GM18502 (cell line): ENCODE measurements around the gene CDH9.
"Not testable (repeated sequence)": the region's sequence is repeated elsewhere in the genome, so short reads cannot be mapped to it uniquely, and the experiment has no call there.

ENCODE experiments used
- ATAC-seq: cut with Tn5 transposase; IDR thresholded peaks from one replicate; pipeline ENCODE4 v1.9.1; 2021; ENCODE audit warnings: mild to moderate bottlenecking; ENCODE audit not compliant: unreplicated experiment, poor library complexity

CDH9 gene

DNA sequence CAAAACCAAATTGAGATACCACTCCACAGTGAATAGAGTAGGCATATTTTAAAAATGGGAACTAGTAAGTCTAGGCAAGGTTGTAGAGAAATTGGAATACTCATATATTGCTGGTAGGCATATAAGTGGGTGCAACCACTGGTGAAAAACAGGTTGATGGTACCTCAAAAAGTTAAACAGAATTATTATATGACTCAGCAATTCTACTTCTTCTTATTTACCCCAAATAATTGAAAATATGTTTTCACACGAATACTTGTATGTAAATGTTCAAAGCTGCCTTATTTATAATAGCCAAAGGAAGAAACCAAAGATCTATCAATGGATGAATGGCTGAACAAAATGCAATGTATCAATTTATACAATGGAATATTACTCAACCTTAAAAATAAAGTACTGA, 79.1 kb downstream of the CDH9 start:
- ATAC-seq: no peak

DNA sequence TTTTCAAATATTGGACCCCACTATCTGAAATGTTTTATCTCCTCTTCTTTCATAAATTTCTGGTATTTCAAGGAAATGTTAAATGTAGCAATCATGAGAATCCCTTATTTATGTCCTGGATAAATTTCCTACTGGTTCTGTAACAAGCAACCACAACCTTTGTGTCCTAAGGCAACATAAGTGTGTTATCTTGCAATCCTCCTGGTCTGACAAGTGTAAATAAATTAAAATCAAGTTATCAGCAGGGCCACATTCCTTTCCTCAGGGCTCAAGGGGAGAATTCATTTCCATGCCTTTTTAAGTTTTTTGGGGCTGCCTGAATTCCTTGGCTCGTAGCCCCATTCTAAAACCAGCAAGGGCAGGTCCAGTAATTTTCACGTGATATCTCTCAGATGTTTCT, 83.2 kb downstream of the CDH9 start:
- ATAC-seq: no peak

DNA sequence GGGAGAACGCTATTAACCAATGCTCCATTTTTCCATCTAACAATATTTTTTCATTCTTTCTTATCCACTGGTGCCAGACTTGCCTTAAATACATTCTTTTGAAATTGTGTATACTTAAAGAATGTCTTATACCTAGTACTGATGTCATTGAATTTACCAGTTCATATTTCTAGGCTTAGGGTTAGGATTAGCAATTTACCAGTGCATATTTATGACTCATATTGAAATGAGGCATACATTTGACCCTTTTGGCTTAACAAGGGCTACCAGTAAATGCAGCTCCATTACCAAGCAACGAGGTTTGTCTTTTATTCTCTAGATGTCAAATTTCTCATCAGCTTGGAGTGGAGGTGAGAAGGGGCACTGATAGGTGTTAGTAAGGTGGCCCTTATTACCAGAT, 89.5 kb downstream of the CDH9 start:
- ATAC-seq: no peak

DNA sequence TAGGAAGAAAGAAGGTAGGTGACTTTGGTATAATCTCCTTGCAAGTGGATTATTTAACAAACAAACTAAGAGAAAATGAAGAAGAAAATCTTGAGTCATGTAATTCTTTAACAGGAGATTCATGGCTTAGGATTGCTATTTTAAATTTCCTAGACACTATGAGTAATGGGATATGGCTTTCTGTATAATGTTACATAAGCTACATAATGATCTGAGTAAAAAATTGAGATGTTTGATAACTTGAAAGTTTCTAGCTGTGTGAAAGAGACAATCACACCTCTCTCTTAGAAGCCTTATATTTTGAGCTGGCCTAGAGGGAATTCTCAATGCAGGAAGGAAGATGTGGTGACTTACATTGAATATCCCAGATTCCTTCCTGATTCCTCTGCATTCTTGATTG, 92.5 kb downstream of the CDH9 start:
- ATAC-seq: no peak

DNA sequence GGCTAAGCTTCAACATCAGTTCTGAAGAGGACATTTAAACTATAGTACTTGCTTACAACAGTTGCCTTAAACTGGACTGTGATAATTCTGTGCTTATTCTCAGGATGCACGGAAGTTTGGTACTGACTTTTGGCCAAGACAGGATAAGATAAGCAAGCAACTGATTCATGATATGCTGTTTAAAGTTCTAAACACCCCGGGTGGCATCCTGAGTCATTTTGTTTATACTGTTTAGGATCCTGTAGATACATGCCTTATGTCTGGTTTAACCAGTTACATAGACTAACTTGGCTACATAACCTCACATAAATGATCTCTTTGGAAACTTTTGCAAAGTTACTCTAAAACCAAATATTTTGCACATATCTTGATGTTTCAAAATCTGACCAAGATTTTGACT, 95.9 kb downstream of the CDH9 start:
- ATAC-seq: no peak

DNA sequence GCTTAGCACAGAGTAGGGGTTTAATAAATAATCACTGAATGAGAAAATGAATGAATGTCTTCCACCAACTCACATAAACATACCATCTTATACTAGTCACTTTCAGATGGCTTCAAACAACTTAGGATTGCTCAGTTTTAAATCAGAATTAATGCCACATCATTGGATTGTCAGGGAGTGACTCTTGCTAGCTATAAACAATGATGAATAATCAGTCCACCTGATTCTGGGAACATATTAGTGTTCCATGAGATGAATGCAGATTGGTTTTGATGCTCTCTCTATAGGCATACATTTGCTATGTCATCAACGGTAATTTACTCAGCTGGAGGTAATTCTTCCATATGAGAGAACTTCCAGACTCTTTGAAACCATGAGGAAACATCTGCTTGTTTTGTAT, 97.4 kb downstream of the CDH9 start:
- no peak for ATAC-seq

DNA sequence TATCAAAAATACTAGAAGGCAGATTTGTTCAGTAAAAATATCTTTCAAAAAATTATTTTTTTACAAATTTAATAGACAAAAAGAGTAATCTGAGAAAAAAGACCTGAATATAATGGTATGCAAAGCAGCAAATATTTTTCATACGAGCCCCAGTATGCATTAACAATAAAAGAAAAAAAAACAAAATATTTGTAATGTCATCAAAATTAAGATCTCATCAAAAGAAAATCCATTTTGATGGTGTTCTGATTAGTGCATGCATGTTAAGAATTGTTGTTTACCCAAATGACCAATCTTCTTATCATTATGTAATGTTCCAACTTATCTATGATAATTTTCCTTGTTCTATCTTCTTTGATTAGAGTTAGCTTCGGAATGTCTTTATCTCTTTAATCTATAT, 106.1 kb downstream of the CDH9 start:
- no peak for ATAC-seq

DNA sequence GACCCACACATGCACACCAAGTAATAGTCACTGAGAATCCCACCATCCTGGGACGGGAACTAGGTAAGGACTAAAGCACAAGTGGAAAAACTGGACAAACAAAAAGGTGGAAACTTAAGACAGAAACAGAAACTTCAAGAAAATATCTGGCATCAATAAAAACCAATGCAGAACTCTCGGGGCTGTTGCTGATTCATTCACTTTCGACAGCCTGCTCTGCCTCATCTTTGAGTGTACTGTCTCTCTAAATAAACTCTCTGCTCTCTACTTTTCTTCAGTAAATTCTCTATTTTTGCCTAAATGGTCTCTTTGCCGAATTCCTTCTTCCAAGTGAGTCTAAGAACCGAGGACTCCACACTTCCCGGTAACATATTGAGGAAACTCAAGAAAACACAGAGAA, 116.9 kb downstream of the CDH9 start:
- ATAC-seq: no peak

DNA sequence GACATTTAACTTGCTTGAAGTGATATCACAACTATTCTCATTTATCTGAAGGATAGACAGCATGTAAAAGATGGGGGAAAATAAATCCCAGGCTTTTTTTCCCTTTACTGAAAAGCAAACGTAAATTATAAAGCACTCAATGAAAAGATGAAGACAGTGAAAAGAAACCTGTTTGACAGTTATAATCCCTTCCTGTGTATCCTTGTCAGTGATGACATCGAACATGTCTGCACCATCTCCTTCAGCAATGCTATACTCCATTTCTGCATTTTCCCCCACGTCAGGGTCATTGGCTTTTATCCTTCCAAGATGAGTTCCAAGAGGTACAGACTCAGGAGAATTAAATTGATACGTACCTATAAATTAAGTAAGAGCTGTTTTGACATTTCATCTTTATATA, 134.9 kb downstream of the CDH9 start:
- ATAC-seq: no peak

DNA sequence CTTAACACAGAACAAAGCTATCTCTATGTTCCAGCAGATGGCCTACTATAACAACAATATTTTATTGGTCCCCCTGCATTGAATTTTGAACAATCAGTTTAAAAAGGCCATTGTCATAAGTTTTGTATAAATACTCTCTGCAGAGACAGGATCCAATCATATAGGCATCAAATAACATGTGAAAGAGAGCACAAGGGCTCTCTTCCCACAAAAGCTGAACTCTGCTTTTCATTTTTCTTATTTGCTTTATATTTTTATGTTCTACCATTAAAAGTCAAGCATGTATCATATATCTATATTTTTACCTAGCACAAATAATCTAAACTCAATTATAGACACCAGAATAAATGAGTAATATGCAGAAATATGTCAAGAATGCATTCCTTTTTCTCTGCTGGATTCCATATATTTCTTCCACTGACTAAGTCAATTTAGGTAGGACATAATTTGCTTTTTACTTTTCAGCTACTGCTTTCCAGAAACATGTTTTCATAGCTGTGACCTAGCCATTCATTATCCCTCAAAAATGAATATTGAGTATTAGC, 143.6 kb downstream of the CDH9 start:
- no peak for ATAC-seq

DNA sequence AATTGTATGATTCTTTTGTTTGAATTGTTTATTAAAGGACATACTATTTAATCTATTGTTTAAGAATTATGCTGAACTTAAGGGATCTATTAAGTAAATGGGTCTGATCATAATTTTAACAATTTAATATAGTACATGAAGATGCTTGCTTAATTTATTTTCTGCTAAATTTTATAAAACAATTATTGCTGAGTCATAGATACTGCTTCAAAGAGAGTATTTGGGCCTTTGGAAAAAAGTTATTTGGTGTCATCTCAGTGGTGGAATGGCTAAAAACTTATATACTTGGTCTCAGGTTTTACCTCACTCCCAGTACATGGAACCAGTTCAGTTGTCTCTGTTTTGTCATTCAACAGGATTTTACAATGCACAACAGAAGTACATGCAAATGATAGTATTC, 145.3 kb downstream of the CDH9 start:
- ATAC-seq: no peak

DNA sequence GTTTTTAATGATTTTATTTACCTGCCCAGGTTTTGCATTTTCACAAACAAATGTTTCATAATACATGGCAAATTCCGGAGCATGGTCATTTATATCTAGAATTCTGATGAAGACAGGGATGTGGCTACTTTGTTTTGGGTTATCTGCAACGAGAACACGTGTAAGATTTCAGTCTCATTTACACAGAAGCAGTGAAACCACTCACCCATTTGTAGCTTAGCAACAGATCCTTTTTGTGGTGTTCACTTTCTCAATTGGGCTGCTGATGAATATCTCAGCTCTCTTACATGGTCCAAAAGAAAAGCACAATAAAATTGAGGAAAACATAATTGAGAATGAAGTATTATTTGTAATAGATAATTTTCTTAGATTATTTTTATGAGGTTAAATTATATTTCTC, 148.6 kb downstream of the CDH9 start:
- ATAC-seq: no peak

DNA sequence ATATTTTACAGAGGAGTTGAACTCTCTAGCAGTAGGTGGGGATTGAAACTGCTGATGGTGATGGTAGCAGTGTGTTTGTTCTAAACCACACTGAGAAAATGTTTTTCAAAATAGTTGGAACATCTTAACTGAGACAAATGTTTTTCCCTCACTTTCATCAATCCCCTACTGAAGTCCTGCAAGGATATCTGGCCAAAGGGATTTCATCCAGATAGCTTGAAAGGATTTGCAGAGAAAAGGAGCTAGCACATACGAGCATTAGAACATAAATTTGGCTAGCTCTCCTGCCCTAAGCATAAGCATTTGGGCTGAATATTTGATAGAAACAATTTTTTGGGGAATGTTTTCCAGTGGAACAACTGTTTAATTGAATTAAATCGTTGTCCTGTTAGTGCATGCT, 153.9 kb downstream of the CDH9 start:
- no peak for ATAC-seq

DNA sequence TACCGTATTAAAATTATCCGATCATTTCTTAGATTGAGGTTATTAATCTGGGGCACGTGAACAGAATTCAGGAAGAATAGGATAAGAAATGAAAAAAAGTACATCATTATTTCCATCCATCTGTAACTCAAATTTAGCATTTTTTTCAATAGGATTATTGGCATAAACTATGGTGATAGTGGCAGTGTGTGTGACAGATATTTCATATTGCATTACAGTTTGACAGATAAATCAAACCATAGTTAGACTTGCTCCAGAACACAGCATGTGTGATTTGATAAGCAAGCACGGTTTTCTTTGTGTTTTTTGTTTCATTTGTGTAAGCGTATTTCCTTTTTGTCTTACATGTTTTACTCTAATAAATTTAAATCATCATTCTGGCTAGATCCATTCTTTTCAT, 155.0 kb downstream of the CDH9 start:
- ATAC-seq: no peak

DNA sequence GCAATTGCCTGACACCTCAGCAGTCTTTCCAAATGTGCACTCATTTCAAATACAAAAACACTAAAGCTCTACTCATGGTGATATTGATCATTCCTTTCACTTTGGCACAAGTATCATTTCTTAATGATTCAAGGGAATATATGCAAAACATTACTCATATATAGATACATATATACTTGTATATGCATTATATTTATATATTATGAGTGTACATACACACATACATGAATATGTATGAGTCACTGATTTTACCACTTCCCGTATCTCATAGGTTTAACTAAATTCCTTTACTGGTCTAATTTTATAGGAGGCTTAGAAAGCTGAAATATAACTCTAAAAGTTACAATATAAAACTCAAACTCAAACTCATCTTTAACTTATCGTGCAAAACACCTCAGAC, 156.5 kb downstream of the CDH9 start:
- no peak for ATAC-seq

DNA sequence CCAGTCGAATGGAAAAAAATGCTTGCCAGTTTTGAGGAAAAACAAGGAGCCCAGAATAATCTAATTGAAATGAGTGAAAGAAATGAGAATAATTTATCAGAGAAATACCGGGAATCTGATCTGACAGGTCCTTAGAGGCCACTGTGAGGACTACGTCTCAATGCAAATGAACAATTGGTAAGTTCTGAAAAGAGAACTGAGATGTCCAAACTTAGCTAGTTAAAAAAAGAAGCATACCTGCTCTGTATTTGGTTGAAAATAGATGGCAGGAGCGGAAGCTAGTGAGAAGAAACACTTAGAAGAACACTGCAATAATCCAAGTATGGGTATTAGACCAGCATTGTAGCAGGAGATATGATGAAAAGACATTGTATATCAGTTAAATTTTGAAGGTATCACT, 161.2 kb downstream of the CDH9 start:
- no peak for ATAC-seq

DNA sequence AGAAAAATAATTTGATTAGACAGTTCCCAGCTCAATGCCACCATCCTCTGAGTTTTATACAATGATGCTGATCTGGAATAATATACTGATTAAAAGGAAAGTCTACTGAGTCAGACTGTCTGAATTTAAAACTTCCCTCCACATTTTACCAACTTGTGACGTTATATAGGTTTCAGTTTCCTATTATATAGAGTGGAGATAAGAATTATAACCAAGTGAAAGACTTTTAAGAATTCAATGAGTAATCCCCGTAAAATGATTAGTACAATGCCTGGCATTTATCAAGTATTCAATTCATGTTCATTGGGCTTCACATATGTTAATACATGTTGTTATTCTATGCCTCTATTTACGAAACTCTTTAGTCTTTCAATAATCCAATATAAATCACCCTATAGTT, 166.0 kb downstream of the CDH9 start:
- ATAC-seq: no peak

DNA sequence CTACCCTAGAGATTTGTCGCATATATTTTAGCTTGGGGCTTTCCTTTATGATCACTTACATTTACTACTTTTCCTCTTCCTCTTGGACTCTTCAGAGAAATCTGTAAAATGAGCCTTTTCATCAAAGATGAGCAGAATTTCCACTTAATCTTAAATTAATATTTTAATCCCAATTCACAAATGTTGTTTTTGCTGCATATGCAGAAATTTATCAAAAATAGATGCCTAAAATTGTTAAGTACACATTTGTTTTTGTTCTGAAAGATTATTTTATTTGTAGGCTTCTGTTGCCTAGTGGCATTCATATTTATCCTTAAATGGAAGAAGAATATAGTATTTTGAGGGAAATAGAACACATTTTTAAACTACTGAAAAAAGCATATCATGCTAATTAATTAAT, 168.6 kb downstream of the CDH9 start:
- ATAC-seq: no peak

DNA sequence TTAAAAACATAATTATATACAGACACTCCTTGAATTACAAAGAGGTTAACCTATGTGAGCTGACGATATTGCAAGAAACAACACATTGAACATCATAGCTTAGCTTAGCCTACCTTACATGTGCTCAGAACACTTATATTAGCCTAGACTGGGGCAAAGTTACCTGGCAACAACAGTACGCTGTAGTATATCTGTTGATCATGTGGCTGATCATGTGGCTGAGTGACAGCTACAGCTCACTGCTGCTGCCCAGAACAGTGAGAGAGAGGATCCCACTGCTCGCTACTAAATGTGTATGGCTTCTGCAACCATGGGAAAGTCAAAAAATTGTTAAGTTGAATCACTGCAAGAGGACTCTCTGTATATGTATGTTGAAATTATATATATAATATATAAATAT, 169.9 kb downstream of the CDH9 start:
- no peak for ATAC-seq

DNA sequence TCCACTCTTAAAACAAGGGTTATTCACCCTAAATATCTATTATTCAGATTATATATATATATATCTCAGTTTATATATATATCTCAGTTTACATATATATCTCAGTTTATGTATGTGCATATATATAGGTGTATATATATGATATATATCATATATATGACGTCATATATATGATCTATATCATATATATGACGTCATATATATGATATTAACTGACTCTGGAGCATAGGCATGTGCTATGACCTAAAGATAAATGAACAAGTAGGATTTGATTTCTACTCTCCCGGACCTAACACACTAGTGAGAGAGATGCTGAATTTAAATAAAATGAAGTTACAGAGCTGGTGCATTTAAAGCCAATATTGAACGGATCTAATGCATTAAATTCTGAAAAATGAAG, 174.3 kb downstream of the CDH9 start:
- no peak for ATAC-seq

DNA sequence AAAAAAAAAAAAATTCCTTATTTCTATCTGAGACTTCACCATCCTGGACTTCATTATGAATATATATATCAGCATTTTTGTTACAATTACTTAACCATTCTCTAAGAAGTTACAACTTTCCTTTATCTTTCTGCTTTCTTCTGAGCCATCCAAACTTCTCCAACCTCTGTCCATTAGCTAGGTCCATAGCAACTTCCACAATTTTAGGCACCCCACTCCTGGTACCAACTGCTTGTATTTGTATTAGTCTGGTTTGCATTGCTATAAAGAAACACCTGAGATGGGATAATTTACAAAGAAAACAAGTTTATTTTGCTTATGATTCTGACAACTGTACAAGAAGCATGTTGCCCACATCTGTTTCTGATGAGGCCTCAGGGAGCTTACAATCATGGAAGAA, 182.1 kb downstream of the CDH9 start:
- ATAC-seq: no peak

DNA sequence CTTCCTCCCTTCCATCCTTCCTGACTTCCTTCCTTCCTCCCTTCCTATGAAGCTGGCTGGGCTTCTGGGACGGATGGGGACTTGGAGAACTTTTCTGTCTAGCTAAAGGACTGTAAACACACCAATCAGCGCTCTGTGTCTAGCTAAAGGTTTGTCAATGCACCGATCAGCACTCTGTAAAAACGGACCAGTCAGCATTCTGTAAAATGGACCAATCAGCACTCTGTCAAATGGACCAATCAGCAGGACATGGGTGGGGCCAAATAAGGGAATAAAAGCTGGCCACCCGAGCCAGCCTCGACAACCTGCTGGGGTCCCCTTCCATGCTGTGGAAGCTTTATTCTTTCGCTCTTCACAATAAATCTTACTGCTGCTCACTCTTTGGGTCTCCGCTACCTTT, 185.9 kb downstream of the CDH9 start:
- ATAC-seq: not testable (repeated sequence)

DNA sequence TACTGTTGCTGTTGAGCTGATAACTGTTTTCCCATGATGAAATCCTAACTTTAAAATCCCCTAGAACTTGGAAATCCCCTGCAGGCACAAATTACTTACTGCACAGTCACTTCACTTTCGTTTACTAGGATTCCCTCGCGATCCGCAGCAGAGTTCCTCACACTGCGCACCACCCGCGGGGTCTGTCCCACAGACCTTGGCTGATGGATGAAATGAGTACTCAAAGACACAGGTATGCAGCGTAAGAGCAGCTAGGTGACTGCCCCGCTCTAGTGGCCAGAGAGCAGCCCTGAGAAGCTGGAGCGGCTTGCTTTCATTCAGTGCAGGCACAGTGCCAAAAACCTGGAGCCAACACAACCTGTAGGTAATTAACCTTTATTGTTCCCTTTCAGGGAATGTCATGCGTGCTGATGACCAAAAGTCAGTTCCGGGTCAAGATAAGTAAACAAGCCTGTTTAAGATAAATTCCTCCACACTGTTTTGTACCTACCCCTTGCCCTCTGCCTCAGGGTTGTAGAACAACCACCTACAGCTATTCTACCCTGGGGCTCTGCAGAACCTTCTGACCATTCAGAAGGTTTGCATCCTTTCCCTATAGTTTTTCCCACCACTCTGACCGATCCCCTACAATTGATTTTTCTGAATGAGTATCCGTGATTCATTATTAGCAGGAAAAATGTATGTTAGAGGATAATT, 191.2 kb downstream of the CDH9 start:
- no peak for ATAC-seq
